ENCODE measurements around the gene DGKD. TPM values are rescaled to one million over a fixed set of nuclear protein-coding genes. Genes with fewer than 3 reads are reported as not detected.

The DGKD gene
- total and polyA plus RNA-seq, 10 of the 15 experiments (the other 5 are each of a cell fraction or from before 2014, with no cell fraction given), result 2.7 to 81.9 (median 27.0) TPM

- peaks cover 11% of the 10 kb centered on the region for H3K4me1 ChIP-seq (ENCODE audit: control insufficient read depth, insufficient read depth, low read length)
- TF ChIP-seq ZNF622 (IDR thresholded peaks at IDR 0.05) (no peak), NR2F1 (conservative IDR thresholded peaks at IDR 0.05) (no peak), KLF5 (IDR thresholded peaks at IDR 0.05; ENCODE audit: partially characterized antibody) (no peak), TBL1XR1 (IDR thresholded peaks at IDR 0.05; ENCODE audit: low read depth, low read length) (no peak), KDM1A (IDR thresholded peaks at IDR 0.05; ENCODE audit: borderline replicate concordance) (no peak), E2F4 (IDR thresholded peaks at IDR 0.05; ENCODE audit: low read depth, low read length) (no peak), NR2C2 (IDR thresholded peaks at IDR 0.05; ENCODE audit: borderline replicate concordance, control insufficient read depth, insufficient read length, low read depth) (no peak), RB1 (IDR thresholded peaks at IDR 0.05; ENCODE audit: borderline replicate concordance) (no peak), PKNOX1 (IDR thresholded peaks at IDR 0.05) (no peak), NFYB (IDR thresholded peaks at IDR 0.05; ENCODE audit: insufficient read depth, low read depth, low read length) (no peak), WRNIP1 (IDR thresholded peaks at IDR 0.05; ENCODE audit: borderline replicate concordance, low read depth, low read length) (no peak), DPF2 (IDR thresholded peaks at IDR 0.05) (no peak), PBX3 (IDR thresholded peaks at IDR 0.05; ENCODE audit: insufficient replicate concordance, low read depth, low read length) (no peak), STAT1 (conservative IDR thresholded peaks at IDR 0.05) (no peak), MXI1 (IDR thresholded peaks at IDR 0.05; ENCODE audit: low read depth, low read length) (no peak), CUX1 (IDR thresholded peaks at IDR 0.05; ENCODE audit: insufficient replicate concordance, low read depth, low read length) (no peak), CEBPB (IDR thresholded peaks at IDR 0.05; ENCODE audit: borderline replicate concordance in 1 of 2, low read depth in 2 of 2, low read length in 2 of 2) (no peak)
- no peak overlapping the region for H3K4me2 ChIP-seq (ENCODE audit: control insufficient read depth, insufficient read depth)
- WGBS (ENCODE audit: insufficient coverage, insufficient replicate concordance, low lambda C conversion rate, missing lambda C conversion rate), result 76% methylated on average over 5 of the region's 5 CpGs
- H3K27me3 ChIP-seq (replicated peaks in 1 of 2; ENCODE audit: control insufficient read depth in 2 of 2, insufficient read depth in 2 of 2, low read length in 1 of 2), result no peaks in the 10 kb centered on the region; a peak in 1 of 4 replicates
- no peak for ATAC-seq
- H3K36me3 ChIP-seq (ENCODE audit: control insufficient read depth in 2 of 2, insufficient read depth in 2 of 2, low read length in 1 of 2), result no peaks in the 10 kb centered on the region
- no peaks in the 10 kb centered on the region for H4K20me1 ChIP-seq (ENCODE audit: control insufficient read depth, insufficient read depth)
- FAIRE-seq, result no peak
- no peak overlapping the region for H3K9ac ChIP-seq (ENCODE audit: control insufficient read depth, insufficient read depth, low read length)
- ChIA-PET CTCF (no interaction called here), POLR2A (no interaction called here), RAD21 (ENCODE audit: unreplicated experiment) (no interaction called here), SMC1A (ENCODE audit: uncharacterized antibody, unreplicated experiment) (no interaction called here)
- no peaks in the 10 kb centered on the region for H3K79me2 ChIP-seq (ENCODE audit: control insufficient read depth, insufficient read depth, low read length)
- H3K27ac ChIP-seq (ENCODE audit: control insufficient read depth, insufficient read depth), result no peak overlapping the region
- in situ Hi-C loops (cut with MboI), result no loop called here
- intact Hi-C loops (cut with micrococcal nuclease; ENCODE audit: unreplicated experiment), result no loop called here
- no peak overlapping the region for H2AFZ ChIP-seq (ENCODE audit: control insufficient read depth, low read depth, low read length)
- no peak for DNase-seq (ENCODE audit: low read depth, low spot score)
- BruUV-seq (replicated peaks), result no TSS peak
- H3K4me3 ChIP-seq, result no peak overlapping the region
- no peaks in the 10 kb centered on the region for H3K9me3 ChIP-seq (replicated peaks; ENCODE audit: control insufficient read depth, insufficient read depth, low read length)
Measured at GRCh38 chr2:233336541-233336940, 17.8 kb upstream of the DGKD start.
